Brain microvascular endothelial cell (primary cell): ENCODE results near the gene IKZF2.
A peak's percentile ranks its signal among the peaks of the same experiment; 100 is the strongest.

Source experiments
- DNase-seq: peaks from one replicate; pipeline ENCODE4 v3.0.0-alpha.2; 2020
- H3K27ac ChIP-seq: fragments of 250-450 bp; sonication (Bioruptor Pico); 2 replicates; pipeline ENCODE4 v1.5.1; 2020; ENCODE audit warnings: mild to moderate bottlenecking, moderate library complexity
- H3K27me3 ChIP-seq: fragments of 250-450 bp; sonication (Bioruptor Pico); replicated peaks from 2 replicates; pipeline ENCODE4 v1.5.1; 2020; ENCODE audit warnings: mild to moderate bottlenecking
- H3K36me3 ChIP-seq: fragments of 250-450 bp; sonication (Bioruptor Pico); replicated peaks from 2 replicates; pipeline ENCODE4 v1.5.1; 2020; ENCODE audit warnings: mild to moderate bottlenecking
- H3K4me3 ChIP-seq: 2 replicates; pipeline ENCODE4 v1.5.1; 2011; ENCODE audit warnings: low read depth, mild to moderate bottlenecking, control low read depth, low read length, moderate library complexity
- CTCF ChIP-seq: IDR thresholded peaks from 2 replicates; pipeline ENCODE4 v1.5.1; 2011; ENCODE audit warnings: low read depth, mild to moderate bottlenecking, moderate library complexity, low read length, control low read depth, inconsistent platforms; ENCODE audit errors: missing control alignments
- in situ Hi-C: cut with HindIII; loops from 2 replicates; pipeline ENCODE4 v1.10.0; 2017; ENCODE audit warnings: low sequenced_read_pairs, low pct_ligation_motif_present

IKZF2 gene

GRCh38 chr2:213161759-213162515, 10.5 kb upstream of the IKZF2 start:
- Histone ChIP-seq H3K27me3 (no peaks in the 10 kb centered on the region), H3K4me3 (no peak overlapping the region), H3K36me3 (no peaks in the 10 kb centered on the region), H3K27ac (peak overlapping the region; percentile 56)
- in situ Hi-C loops, result no loop called here
- DNase-seq, result peak; percentile 16
- no peak for TF ChIP-seq CTCF

- DNase-seq, result no peak
- H3K27me3 ChIP-seq, result no peaks in the 10 kb centered on the region
- in situ Hi-C loops, result no loop called here
- no peak for TF ChIP-seq CTCF
- no peak overlapping the region for H3K27ac ChIP-seq
- no peak overlapping the region for H3K4me3 ChIP-seq
- no peaks in the 10 kb centered on the region for H3K36me3 ChIP-seq
These were observed 8.4 kb upstream of the IKZF2 start for GRCh38 chr2:213159768-213160167.

GRCh38 chr2:213157242-213157641, 5.8 kb upstream of the IKZF2 start:
- Histone ChIP-seq H3K27ac (no peak overlapping the region), H3K27me3 (no peaks in the 10 kb centered on the region), H3K36me3 (no peaks in the 10 kb centered on the region), H3K4me3 (no peak overlapping the region)
- in situ Hi-C loops, result no loop called here
- no peak for DNase-seq
- no peak for TF ChIP-seq CTCF

GRCh38 chr2:213156717-213157116, 5.3 kb upstream of the IKZF2 start:
- no peak for TF ChIP-seq CTCF
- Histone ChIP-seq H3K27me3 (no peaks in the 10 kb centered on the region), H3K4me3 (no peak overlapping the region), H3K36me3 (no peaks in the 10 kb centered on the region), H3K27ac (no peak overlapping the region)
- no peak for DNase-seq
- in situ Hi-C loops, result no loop called here

- no peaks in the 10 kb centered on the region for H3K36me3 ChIP-seq
- H3K4me3 ChIP-seq, result peak overlapping the region; percentile 69
- TF ChIP-seq CTCF, result no peak
- in situ Hi-C loops, result no loop called here
- no peaks in the 10 kb centered on the region for H3K27me3 ChIP-seq
- H3K27ac ChIP-seq, result peak overlapping the region; percentile 87
- DNase-seq, result no peak
These were observed 1.5 kb upstream of the IKZF2 start for GRCh38 chr2:213152888-213153287.
